Body of pancreas (tissue), 4 donors: ENCODE results near the gene LRP1. TPM values are rescaled to one million over a fixed set of nuclear protein-coding genes. Genes with fewer than 3 reads are reported as not detected.

Experiments used
- ATAC-seq: fragments of 150-250 bp; one replicate; pipeline ENCODE4 v1.9.1; 2016
- DNase-seq, 4 donors: peaks; one replicate each; pipeline ENCODE4 v3.0.0-alpha.2; 2019
- H3K27ac ChIP-seq, 4 donors: fragments of 200-600 bp; sonication (generic); 1 replicate in 3 of 4; 2 replicates in 1 of 4; pipeline versions ENCODE4 v1.5.1 to v1.6.1; 2016 to 2019; ENCODE audit warnings: mild to moderate bottlenecking in 1 of 4, mixed read lengths in 1 of 4, moderate library complexity in 1 of 4
- H3K27me3 ChIP-seq, 2 donors: fragments of 200-600 bp; sonication (generic); one replicate each; pipeline ENCODE4 v1.6.0; 2016; ENCODE audit warnings: mild to moderate bottlenecking in 1 of 2
- H3K36me3 ChIP-seq, 2 donors: fragments of 200-600 bp; sonication (generic); replicated peaks in 1 of 2; 2 replicates each; pipeline ENCODE4 v1.5.1; 2016; ENCODE audit warnings: low read depth in 2 of 2; ENCODE audit not compliant: insufficient read depth in 1 of 2
- H3K4me1 ChIP-seq: fragments of 200-600 bp; sonication (generic); one replicate; pipeline ENCODE4 v1.6.0; 2016
- H3K4me3 ChIP-seq, 2 donors: fragments of 200-600 bp; sonication (generic); 1 replicate in 1 of 2; 2 replicates in 1 of 2; pipeline ENCODE4 v1.5.1; 2016 to 2019
- H3K9me3 ChIP-seq, 3 donors: fragments of 200-600 bp; sonication (generic); 1 replicate in 2 of 3; 2 replicates in 1 of 3; pipeline ENCODE4 v1.5.1; 2016
- POLR2A ChIP-seq, 3 donors: fragments of 450-650 bp; IDR thresholded peaks; one replicate each; pipeline ENCODE4 v1.6.1; 2016; ENCODE audit warnings: antibody characterized with exemption in 3 of 3, mild to moderate bottlenecking in 2 of 3
- WGBS, 2 donors: methylation state at CpG; one replicate each; pipeline ENCODE4 v1.1.5; 2017; 5-methylcytosine and 5-hydroxymethylcytosine counted together
- intact Hi-C: fragments of 100-400 bp; cut with DNase I; formaldehyde crosslinking; loops from one replicate; pipeline ENCODE4 v1.15.1; 2023
- total RNA-seq, 2 donors: library from RNA; depleted of rRNA; stranded (reverse); fragments of >200 nt; gene quantifications; one replicate each; pipeline ENCODE4 v1.1.0, GENCODE V29; 2016
- TF ChIP-seq, protein P1 (sequence below), 7 experiments: fragments of 450-650 bp in 4 of 7; fragments of 200-600 bp in 3 of 7; sonication (generic) in 3 of 7; IDR thresholded peaks; one replicate each; pipeline ENCODE4 v1.5.1; 2016 to 2019; ENCODE audit warnings: antibody characterized with exemption in 7 of 7

LRP1 gene
- total RNA-seq, 2 donors from 2014 or later, result 61.2 to 162 TPM

DNA sequence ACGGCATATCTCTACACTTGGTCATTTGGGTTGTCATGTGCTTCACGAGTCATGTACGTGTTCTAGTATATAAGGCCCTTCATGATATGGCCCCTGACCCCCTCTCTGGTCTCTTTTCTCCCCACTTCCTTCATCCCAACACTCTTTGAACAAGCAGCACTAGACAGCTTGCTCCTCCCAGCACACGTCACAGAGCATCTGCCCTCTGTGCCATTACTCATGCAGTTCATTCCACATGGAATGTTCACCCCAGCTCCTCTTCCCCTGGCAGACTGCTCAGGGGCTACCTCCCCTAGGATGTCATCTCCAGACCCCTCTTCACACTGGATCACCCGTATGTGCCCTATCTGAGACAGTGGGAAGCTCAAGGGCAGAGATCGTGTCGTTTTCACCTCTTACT, 33.2 kb downstream of the LRP1 start:
- intact Hi-C loops, result no loop called here
- no peak overlapping the region for H3K27ac ChIP-seq
- H3K27me3 ChIP-seq, result no peaks in the 10 kb centered on the region
- H3K4me3 ChIP-seq, result no peak overlapping the region
- whole genome bisulfite sequencing, 2 donors, result 86% methylated on average over 7 of the region's 7 CpGs
- H3K4me1 ChIP-seq, result no peaks in the 10 kb centered on the region
- peaks cover 0 to 1% of the 10 kb centered on the region in 2 donors for H3K36me3 ChIP-seq
- ATAC-seq (no peak), DNase-seq (no peak)
- no peak for TF ChIP-seq POLR2A (IDR thresholded peaks at IDR 0.05)
- TF ChIP-seq, protein P1, sequence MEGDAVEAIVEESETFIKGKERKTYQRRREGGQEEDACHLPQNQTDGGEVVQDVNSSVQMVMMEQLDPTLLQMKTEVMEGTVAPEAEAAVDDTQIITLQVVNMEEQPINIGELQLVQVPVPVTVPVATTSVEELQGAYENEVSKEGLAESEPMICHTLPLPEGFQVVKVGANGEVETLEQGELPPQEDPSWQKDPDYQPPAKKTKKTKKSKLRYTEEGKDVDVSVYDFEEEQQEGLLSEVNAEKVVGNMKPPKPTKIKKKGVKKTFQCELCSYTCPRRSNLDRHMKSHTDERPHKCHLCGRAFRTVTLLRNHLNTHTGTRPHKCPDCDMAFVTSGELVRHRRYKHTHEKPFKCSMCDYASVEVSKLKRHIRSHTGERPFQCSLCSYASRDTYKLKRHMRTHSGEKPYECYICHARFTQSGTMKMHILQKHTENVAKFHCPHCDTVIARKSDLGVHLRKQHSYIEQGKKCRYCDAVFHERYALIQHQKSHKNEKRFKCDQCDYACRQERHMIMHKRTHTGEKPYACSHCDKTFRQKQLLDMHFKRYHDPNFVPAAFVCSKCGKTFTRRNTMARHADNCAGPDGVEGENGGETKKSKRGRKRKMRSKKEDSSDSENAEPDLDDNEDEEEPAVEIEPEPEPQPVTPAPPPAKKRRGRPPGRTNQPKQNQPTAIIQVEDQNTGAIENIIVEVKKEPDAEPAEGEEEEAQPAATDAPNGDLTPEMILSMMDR (IDR thresholded peaks at IDR 0.05), result no peak
- no peaks in the 10 kb centered on the region for H3K9me3 ChIP-seq

DNA sequence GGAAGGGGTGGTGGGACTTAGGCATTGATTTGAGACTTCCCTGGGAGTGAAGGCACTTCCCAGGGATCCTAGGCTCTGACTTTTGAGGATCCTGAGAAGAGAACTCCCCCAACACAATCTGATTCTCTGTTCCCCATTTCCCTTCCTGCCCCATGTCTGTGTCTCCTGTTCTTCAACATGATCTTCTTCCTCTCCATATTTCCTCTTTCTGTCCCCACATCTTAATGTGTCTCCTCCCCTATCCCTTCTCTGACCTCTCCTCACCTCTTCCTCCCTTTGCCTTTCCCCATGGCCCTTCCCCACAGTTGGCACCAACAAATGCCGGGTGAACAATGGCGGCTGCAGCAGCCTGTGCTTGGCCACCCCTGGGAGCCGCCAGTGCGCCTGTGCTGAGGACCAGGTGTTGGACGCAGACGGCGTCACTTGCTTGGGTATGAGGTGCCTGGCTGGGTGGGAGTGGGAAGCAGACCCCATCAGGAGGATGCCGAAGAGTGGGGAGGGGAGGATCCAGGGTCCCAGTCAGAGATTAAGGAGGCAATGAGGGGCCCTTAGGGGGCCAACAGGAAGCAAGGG, 34.4 kb downstream of the LRP1 start:
- Histone ChIP-seq H3K4me3 (no peak overlapping the region), H3K36me3 (peaks cover 0 to 1% of the 10 kb centered on the region in 2 donors), H3K4me1 (no peaks in the 10 kb centered on the region), H3K27me3 (no peaks in the 10 kb centered on the region), H3K27ac (no peak overlapping the region), H3K9me3 (no peaks in the 10 kb centered on the region)
- intact Hi-C loops, result no loop called here
- TF ChIP-seq POLR2A (IDR thresholded peaks at IDR 0.05), result no peak
- TF ChIP-seq, protein P1 (IDR thresholded peaks at IDR 0.05), result no peak
- DNase-seq (no peak), ATAC-seq (no peak)
- 88 to 93% methylated on average over 8 of the region's 8 CpGs for WGBS, 2 donors

DNA sequence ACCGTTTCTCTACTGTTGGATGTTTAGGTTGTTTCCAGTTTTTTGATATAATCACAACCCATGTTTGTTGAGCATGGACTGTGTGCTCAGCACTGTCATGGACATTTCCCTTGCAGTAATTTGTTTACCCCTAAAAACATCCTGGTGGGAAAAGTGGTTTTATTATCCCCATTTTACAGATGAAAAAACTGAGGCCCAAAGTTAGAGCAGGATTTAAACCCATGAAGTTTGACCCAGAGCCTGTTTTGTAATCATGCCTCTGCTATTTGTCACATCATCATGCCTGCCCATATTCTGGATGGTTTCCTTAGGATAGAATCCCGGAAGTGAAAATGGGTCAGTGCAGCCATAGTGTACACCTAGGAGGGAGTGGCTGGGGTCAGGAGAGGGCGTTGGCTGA, 36.2 kb downstream of the LRP1 start:
- 74 to 83% methylated on average over 3 of the region's 3 CpGs for WGBS, 2 donors
- H3K27ac ChIP-seq, result no peak overlapping the region
- H3K27me3 ChIP-seq, result no peaks in the 10 kb centered on the region
- H3K4me3 ChIP-seq, result no peak overlapping the region
- TF ChIP-seq POLR2A (IDR thresholded peaks at IDR 0.05), result no peak
- TF ChIP-seq, protein P1 (IDR thresholded peaks at IDR 0.05), result no peak
- intact Hi-C loops, result no loop called here
- H3K36me3 ChIP-seq, result peaks cover 0 to 1% of the 10 kb centered on the region in 2 donors
- H3K9me3 ChIP-seq, result no peaks in the 10 kb centered on the region
- DNase-seq (no peak), ATAC-seq (no peak)
- H3K4me1 ChIP-seq, result no peaks in the 10 kb centered on the region

DNA sequence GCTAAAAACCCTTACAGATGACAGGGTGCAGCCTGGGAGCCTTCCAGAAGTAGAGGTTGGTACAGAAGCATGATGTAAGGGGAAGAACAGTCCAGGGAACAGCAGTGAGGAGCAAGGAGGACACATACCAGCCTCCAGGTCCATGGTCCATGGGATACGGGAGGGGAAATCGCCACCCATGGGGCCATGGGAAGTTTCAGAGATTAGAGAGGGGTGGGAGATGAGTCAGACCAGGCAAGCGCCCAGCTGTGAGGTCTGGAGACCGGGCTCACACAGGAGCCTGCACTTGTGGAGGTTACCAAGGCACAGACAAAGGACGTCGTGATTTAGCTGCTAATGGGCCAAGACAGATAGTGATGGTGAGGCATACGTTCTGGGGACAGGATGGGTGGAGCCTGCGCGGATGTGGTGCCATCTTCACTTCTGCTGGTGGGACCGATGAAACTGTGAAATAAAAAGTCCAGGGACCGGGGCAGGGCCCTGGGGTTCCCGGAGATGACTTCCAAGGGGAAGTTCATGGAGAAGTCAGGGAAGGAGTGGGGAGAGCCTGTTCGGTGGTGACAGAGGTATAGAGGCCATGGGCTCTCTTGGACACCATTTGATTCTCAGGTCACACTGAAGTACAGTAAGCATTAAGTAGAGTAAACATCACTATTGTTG, 36.8 kb downstream of the LRP1 start:
- H3K27ac ChIP-seq, result no peak overlapping the region
- no peak overlapping the region for H3K4me3 ChIP-seq
- H3K4me1 ChIP-seq, result no peaks in the 10 kb centered on the region
- intact Hi-C loops, result no loop called here
- no peaks in the 10 kb centered on the region for H3K27me3 ChIP-seq
- H3K9me3 ChIP-seq, result no peaks in the 10 kb centered on the region
- no peak for TF ChIP-seq POLR2A (IDR thresholded peaks at IDR 0.05)
- DNase-seq, result no peak
- H3K36me3 ChIP-seq, result peaks cover 0 to 1% of the 10 kb centered on the region in 2 donors
- WGBS, 2 donors, result 78 to 79% methylated on average over 13 of the region's 13 CpGs
- ATAC-seq, result no peak

DNA sequence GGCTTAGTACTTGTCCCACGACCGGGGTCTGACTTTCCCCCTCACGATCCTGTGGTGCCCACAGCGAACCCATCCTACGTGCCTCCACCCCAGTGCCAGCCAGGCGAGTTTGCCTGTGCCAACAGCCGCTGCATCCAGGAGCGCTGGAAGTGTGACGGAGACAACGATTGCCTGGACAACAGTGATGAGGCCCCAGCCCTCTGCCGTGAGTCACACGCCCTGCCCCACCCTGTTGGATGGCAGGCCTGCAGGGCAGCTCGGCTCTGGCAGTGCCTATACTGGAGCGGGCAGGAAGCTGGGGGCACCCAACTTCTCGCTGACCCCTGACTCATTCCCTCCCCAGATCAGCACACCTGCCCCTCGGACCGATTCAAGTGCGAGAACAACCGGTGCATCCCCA, 37.5 kb downstream of the LRP1 start:
- ATAC-seq (no peak), DNase-seq (no peak)
- intact Hi-C loops, result no loop called here
- H3K4me1 ChIP-seq, result no peaks in the 10 kb centered on the region
- H3K27ac ChIP-seq, result no peak overlapping the region
- 82 to 88% methylated on average over 14 to 19 of the region's 19 CpGs for WGBS, 2 donors
- H3K27me3 ChIP-seq, result no peaks in the 10 kb centered on the region
- peaks cover 0 to 1% of the 10 kb centered on the region in 2 donors for H3K36me3 ChIP-seq
- H3K4me3 ChIP-seq, result no peak overlapping the region
- no peak for TF ChIP-seq POLR2A (IDR thresholded peaks at IDR 0.05)
- TF ChIP-seq, protein P1 (IDR thresholded peaks at IDR 0.05), result no peak
- no peaks in the 10 kb centered on the region for H3K9me3 ChIP-seq
